Measurements from ENCODE around the gene BRPF1. TPM values are rescaled to one million over a fixed set of nuclear protein-coding genes. Genes with fewer than 3 reads are reported as not detected.
A peak's percentile ranks its signal among the peaks of the same experiment; 100 is the strongest.

Gene BRPF1
- total and polyA plus RNA-seq, 2 experiments from 2014 or later: 8.0 to 24.7 TPM

GRCh38 chr3:9768141-9768775 is 36.7 kb downstream of the BRPF1 start (continued):
- TF ChIP-seq ZNF462 (CRISPR knock-in tag; IDR thresholded peaks at IDR 0.05) (no peak), STAT1 (IDR thresholded peaks at IDR 0.05; ENCODE audit: unreplicated experiment) (no peak), ZNF114 (CRISPR knock-in tag; IDR thresholded peaks at IDR 0.05) (no peak)

- Mint-ChIP-seq H3K4me1 (peaks cover 18% of the 10 kb centered on the region), H3K27me3 (ENCODE audit: insufficient read depth, low read depth, poor library complexity) (peaks cover 42% of the 10 kb centered on the region), H3K36me3 (ENCODE audit: low read depth) (no peaks in the 10 kb centered on the region), H3K27ac (no peak overlapping the region), H3K9me3 (no peaks in the 10 kb centered on the region), H3K4me3 (peak overlapping the region; percentile 64)
- no peaks in the 10 kb centered on the region for H3K9me2 ChIP-seq (ENCODE audit: insufficient read depth)
- no peak overlapping the region for H3K27ac ChIP-seq (ENCODE audit: low read depth)
- peak overlapping the region; percentile 85 for H3K4me2 ChIP-seq
- H3K27me3 ChIP-seq (ENCODE audit: insufficient read depth): peaks cover 62% of the 10 kb centered on the region
- H3F3A ChIP-seq (replicated peaks; ENCODE audit: low read depth): no peaks in the 10 kb centered on the region
- no peak overlapping the region for H2AFZ ChIP-seq
- DNase-seq (ENCODE audit: low spot score) (no peak), ATAC-seq (no peak)
- H4K20me1 ChIP-seq (replicated peaks; ENCODE audit: insufficient read depth): no peaks in the 10 kb centered on the region
- H3K36me3 ChIP-seq (ENCODE audit: insufficient read depth): no peaks in the 10 kb centered on the region
- H3K4me3 ChIP-seq: peak overlapping the region; percentile 68
- H3K4me1 ChIP-seq (ENCODE audit: insufficient read depth): no peaks in the 10 kb centered on the region
- H3K79me2 ChIP-seq (replicated peaks; ENCODE audit: insufficient read depth): no peaks in the 10 kb centered on the region
- no peak for TF ChIP-seq ZNF462 (CRISPR knock-in tag; IDR thresholded peaks at IDR 0.05)
- TF ChIP-seq EZH2 (IDR thresholded peaks at IDR 0.05; ENCODE audit: low read depth, unreplicated experiment): no peak
- no peak for TF ChIP-seq EZH2phosphoT487 (IDR thresholded peaks at IDR 0.05; ENCODE audit: unreplicated experiment)
- no peak for TF ChIP-seq JUNB (IDR thresholded peaks at IDR 0.05; ENCODE audit: unreplicated experiment)
- no peak for TF ChIP-seq ETS1 (IDR thresholded peaks at IDR 0.05)
Observed at GRCh38 chr3:9769012-9769411, 37.5 kb downstream of the BRPF1 start.
